ENCODE measurements around the gene MRPS12. TPM values are rescaled to one million over a fixed set of nuclear protein-coding genes. Genes with fewer than 3 reads are reported as not detected.

Gene MRPS12
- total and polyA plus RNA-seq, 2 of the 13 experiments (the other 11 are each of a cell fraction or from before 2014, with no cell fraction given): 27.5 to 54.8 TPM

DNA sequence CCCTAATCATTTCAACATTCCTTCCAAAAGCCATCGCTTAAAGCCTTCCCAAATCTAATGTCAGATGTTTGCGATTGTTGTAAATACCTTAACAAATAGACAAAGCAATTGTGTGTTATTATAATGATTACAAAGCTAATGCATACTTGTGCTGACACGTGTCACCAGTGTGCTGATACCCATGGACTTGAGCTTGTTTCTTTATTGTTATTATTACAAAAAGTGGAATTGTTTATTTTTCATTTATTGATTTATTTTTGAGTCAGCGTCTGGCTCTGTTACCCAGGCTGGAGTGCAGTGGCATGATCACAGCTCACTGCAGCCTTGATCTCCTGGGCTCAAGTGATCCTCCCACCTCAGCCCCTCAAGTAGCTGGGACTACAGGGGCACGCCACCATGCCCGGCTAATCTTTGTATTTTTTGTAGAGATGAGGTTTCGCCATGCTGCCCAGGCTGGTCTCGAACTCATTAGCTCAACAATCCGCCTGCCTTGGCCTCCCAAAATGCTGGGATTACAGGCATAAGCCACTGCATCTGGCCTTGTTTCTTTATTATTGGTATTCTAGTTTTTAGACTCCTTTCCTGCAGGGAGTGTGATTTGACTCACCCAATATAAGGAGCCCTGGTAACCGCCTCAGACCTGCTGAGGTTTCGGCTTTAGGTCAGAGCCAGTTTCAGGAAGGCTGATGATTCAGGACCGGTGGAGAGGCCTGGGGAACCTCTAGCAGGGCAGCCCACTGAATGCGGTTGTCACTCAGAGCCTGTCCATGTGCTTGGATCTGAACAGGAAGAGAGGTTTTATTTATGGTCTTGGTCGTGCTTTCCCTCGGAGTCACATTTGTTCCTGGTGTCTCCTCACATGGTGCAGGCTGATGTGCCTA is 46.9 kb downstream of the MRPS12 start:
- DNase-seq (ENCODE audit: low spot score) (no peak), FAIRE-seq (peak; percentile 60)
- POLR2A ChIA-PET: no interaction called here
- TF ChIP-seq SAP130 (CRISPR knock-in tag; IDR thresholded peaks at IDR 0.05; ENCODE audit: low read depth): peak; percentile 32; the same call in 1 of the 2 replicates
- peak; percentile 44; the same call in 1 of the 2 replicates for TF ChIP-seq SOX5 (CRISPR knock-in tag; IDR thresholded peaks at IDR 0.05; ENCODE audit: borderline replicate concordance)
- TF ChIP-seq SKI (IDR thresholded peaks at IDR 0.05; ENCODE audit: partially characterized antibody): peak; percentile 34
- no peak for TF ChIP-seq NKX3-1 (CRISPR knock-in tag; IDR thresholded peaks at IDR 0.05)
- TF ChIP-seq, protein P1, sequence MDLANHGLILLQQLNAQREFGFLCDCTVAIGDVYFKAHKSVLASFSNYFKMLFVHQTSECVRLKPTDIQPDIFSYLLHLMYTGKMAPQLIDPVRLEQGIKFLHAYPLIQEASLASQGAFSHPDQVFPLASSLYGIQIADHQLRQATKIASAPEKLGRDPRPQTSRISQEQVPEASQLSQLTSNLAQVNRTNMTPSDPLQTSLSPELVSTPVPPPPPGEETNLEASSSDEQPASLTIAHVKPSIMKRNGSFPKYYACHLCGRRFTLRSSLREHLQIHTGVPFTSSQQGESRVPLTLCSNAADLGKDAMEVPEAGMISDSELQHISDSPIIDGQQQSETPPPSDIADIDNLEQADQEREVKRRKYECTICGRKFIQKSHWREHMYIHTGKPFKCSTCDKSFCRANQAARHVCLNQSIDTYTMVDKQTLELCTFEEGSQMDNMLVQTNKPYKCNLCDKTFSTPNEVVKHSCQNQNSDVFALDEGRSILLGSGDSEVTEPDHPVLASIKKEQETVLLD (CRISPR knock-in tag; IDR thresholded peaks at IDR 0.05; ENCODE audit: low read depth): no peak
- TF ChIP-seq ZNF446 (CRISPR knock-in tag; IDR thresholded peaks at IDR 0.05): no peak
- TF ChIP-seq HOXA3 (CRISPR knock-in tag; IDR thresholded peaks at IDR 0.05): 0 out of 2 replicates have a peak, but pooled peaks have one; percentile 6
- 0 out of 2 replicates have a peak, but pooled peaks have one; percentile 26 for TF ChIP-seq ZBTB26 (CRISPR knock-in tag; IDR thresholded peaks at IDR 0.05; ENCODE audit: borderline replicate concordance)
- TF ChIP-seq REST (IDR thresholded peaks at IDR 0.05; ENCODE audit: borderline replicate concordance in 1 of 2, low read depth in 1 of 2, low read length in 2 of 2): no peak
- TF ChIP-seq ZNF263 (CRISPR knock-in tag; IDR thresholded peaks at IDR 0.05): no peak
- no peak for TF ChIP-seq MBNL3 (CRISPR knock-in tag; conservative IDR thresholded peaks at IDR 0.05)
- TF ChIP-seq HCFC1 (IDR thresholded peaks at IDR 0.05; ENCODE audit: low read depth, low read length): no peak
- no peak for TF ChIP-seq ZNF576 (CRISPR knock-in tag; IDR thresholded peaks at IDR 0.05)
- TF ChIP-seq ZNF879 (CRISPR knock-in tag; IDR thresholded peaks at IDR 0.05): no peak
- TF ChIP-seq HNRNPH1 (optimal IDR thresholded peaks at IDR 0.05; ENCODE audit: low read depth, low read length): no peak
- TF ChIP-seq HDAC1 (CRISPR knock-in tag; IDR thresholded peaks at IDR 0.05): 0 out of 2 replicates have a peak, but pooled peaks have one; percentile 14
- TF ChIP-seq GFI1 (CRISPR knock-in tag; IDR thresholded peaks at IDR 0.05; ENCODE audit: borderline replicate concordance): no peak
- TF ChIP-seq RBAK (CRISPR knock-in tag; IDR thresholded peaks at IDR 0.05): no peak

More for the DNA sequence above, 46.9 kb downstream of the MRPS12 start:
- H3K9me3 ChIP-seq (ENCODE audit: low read length): no peaks in the 10 kb centered on the region
- in situ Hi-C loops (cut with HindIII; ENCODE audit: extremely low pct_ligation_motif_present, low pct_unique_long_range_greater_than_20kb): loop anchor here (5.0 kb wide), 1 partner anchor 60 kb away; no protein-coding TSS in a partner anchor
- H3K4me1 ChIP-seq (ENCODE audit: insufficient read depth, low read length): peaks cover 50% of the 10 kb centered on the region
- H3K27ac ChIP-seq (ENCODE audit: extremely low read length, insufficient read depth, low read length): peak overlapping the region; percentile 99
- H3K27me3 ChIP-seq (ENCODE audit: control insufficient read depth in 1 of 2, insufficient read depth in 2 of 2, low read length in 2 of 2): no peaks in the 10 kb centered on the region
- no TSS peak for BruUV-seq (replicated peaks)
- CTCF ChIA-PET (ENCODE audit: low intra/inter-chr PET ratio, low total read pairs): no interaction called here
- ATAC-seq: no peak
- peak overlapping the region; percentile 42 for H3K4me2 ChIP-seq (ENCODE audit: low read depth, low read length)
- H2AFZ ChIP-seq (ENCODE audit: low read length): no peak overlapping the region
- 39% methylated on average over 14 of the region's 15 CpGs for WGBS (ENCODE audit: low lambda C conversion rate)
- H3K79me2 ChIP-seq (ENCODE audit: insufficient read depth, low read length): peaks cover 26% of the 10 kb centered on the region
- 0 out of 5 replicates have a peak, but pooled peaks cover 0 to 3% of the 10 kb centered on the region in 2 experiments for H3K36me3 ChIP-seq (replicated peaks in 1 of 2; ENCODE audit: control insufficient read depth in 1 of 2, insufficient read depth in 2 of 2, low read length in 2 of 2)
- intact Hi-C loops (cut with micrococcal nuclease; ENCODE audit: unreplicated experiment): loop anchor here (5.0 kb wide), 1 partner anchor 75 kb away; no protein-coding TSS in a partner anchor
- H3K4me3 ChIP-seq (replicated peaks in 1 of 3; ENCODE audit: insufficient read depth in 1 of 3, low read depth in 2 of 3, low read length in 3 of 3): no peak overlapping the region
- H3K9ac ChIP-seq (ENCODE audit: insufficient read depth, low read depth, low read length): no peak overlapping the region
- H4K20me1 ChIP-seq (ENCODE audit: insufficient read depth, low read length): no peaks in the 10 kb centered on the region
